Large intestine (tissue), 3 donors: Measurements from ENCODE around the gene FAIM2. TPM values are rescaled to one million over a fixed set of nuclear protein-coding genes. Genes with fewer than 3 reads are reported as not detected.

ENCODE experiments used
- DNase-seq, 2 donors: peaks; one replicate each; pipeline versions ENCODE4 v3.0.0 to v3.0.0-alpha.2; 2013
- H3K27ac ChIP-seq: one replicate; pipeline ENCODE4 v1.5.1; 2013; ENCODE audit warnings: low read length
- H3K27me3 ChIP-seq: 2 replicates; pipeline ENCODE4 v1.6.1; 2013; ENCODE audit warnings: low read length; ENCODE audit not compliant: control insufficient read depth, insufficient read depth
- H3K36me3 ChIP-seq: 2 replicates; pipeline ENCODE4 v1.6.1; 2013; ENCODE audit warnings: low read length; ENCODE audit not compliant: control insufficient read depth, insufficient read depth
- H3K4me1 ChIP-seq: one replicate; pipeline ENCODE4 v1.6.1; 2013; ENCODE audit warnings: low read length; ENCODE audit not compliant: control insufficient read depth, insufficient read depth
- H3K4me3 ChIP-seq: one replicate; pipeline ENCODE4 v1.5.1; 2013; ENCODE audit warnings: low read length
- H3K9me3 ChIP-seq: one replicate; pipeline ENCODE4 v1.6.1; 2013; ENCODE audit warnings: mild to moderate bottlenecking, low read depth, low read length, moderate library complexity; ENCODE audit not compliant: control insufficient read depth
- WGBS: methylation state at CpG from one replicate; pipeline ENCODE4 v1.1.5; 2013; ENCODE audit warnings: low lambda C conversion rate; ENCODE audit not compliant: insufficient coverage; 5-methylcytosine and 5-hydroxymethylcytosine counted together
- polyA plus RNA-seq: library from polyadenylated mRNA; unstranded; fragments of 120-200 nt; gene quantifications from one replicate; pipeline ENCODE4 v1.2.1, GENCODE V29; 2013

FAIM2 gene
- polyA plus RNA-seq, 1 donor, result 8.9 TPM

- Histone ChIP-seq H3K36me3 (no peaks in the 10 kb centered on the region), H3K9me3 (no peaks in the 10 kb centered on the region), H3K4me1 (peaks cover 17% of the 10 kb centered on the region), H3K27me3 (no peaks in the 10 kb centered on the region), H3K4me3 (no peak overlapping the region), H3K27ac (no peak overlapping the region)
- DNase-seq, result no peak
- WGBS, result no CpG with 5 or more reads among the region's 4 CpGs
Observed at GRCh38 chr12:49824895-49825294, 78.8 kb downstream of the FAIM2 start.

- no peak overlapping the region for H3K27ac ChIP-seq
- WGBS, result no CpG with 5 or more reads among the region's 8 CpGs
- H3K9me3 ChIP-seq, result no peaks in the 10 kb centered on the region
- no peaks in the 10 kb centered on the region for H3K36me3 ChIP-seq
- no peak overlapping the region for H3K4me3 ChIP-seq
- DNase-seq, result no peak
- H3K4me1 ChIP-seq, result peaks cover 17% of the 10 kb centered on the region
- no peaks in the 10 kb centered on the region for H3K27me3 ChIP-seq
Observed at GRCh38 chr12:49824416-49824815, 79.3 kb downstream of the FAIM2 start.

- WGBS, result no CpG with 5 or more reads among the region's 6 CpGs
- Histone ChIP-seq H3K4me3 (no peak overlapping the region), H3K27ac (no peak overlapping the region), H3K9me3 (no peaks in the 10 kb centered on the region), H3K27me3 (no peaks in the 10 kb centered on the region), H3K36me3 (no peaks in the 10 kb centered on the region), H3K4me1 (peaks cover 15% of the 10 kb centered on the region)
- DNase-seq, result no peak
Observed at GRCh38 chr12:49823951-49824350, 79.7 kb downstream of the FAIM2 start.

- H3K4me3 ChIP-seq, result no peak overlapping the region
- no CpG with 5 or more reads among the region's 1 CpG for WGBS
- H3K36me3 ChIP-seq, result no peaks in the 10 kb centered on the region
- no peak for DNase-seq
- H3K27ac ChIP-seq, result no peak overlapping the region
- no peaks in the 10 kb centered on the region for H3K9me3 ChIP-seq
- H3K4me1 ChIP-seq, result peaks cover 14% of the 10 kb centered on the region
- no peaks in the 10 kb centered on the region for H3K27me3 ChIP-seq
Observed at GRCh38 chr12:49823350-49823749, 80.3 kb downstream of the FAIM2 start.

- no peak for DNase-seq
- no CpG with 5 or more reads among the region's 10 CpGs for WGBS
- Histone ChIP-seq H3K4me1 (peaks cover 8% of the 10 kb centered on the region), H3K4me3 (no peak overlapping the region), H3K36me3 (no peaks in the 10 kb centered on the region), H3K9me3 (no peaks in the 10 kb centered on the region), H3K27me3 (no peaks in the 10 kb centered on the region), H3K27ac (no peak overlapping the region)
Observed at GRCh38 chr12:49821373-49822287, 82.1 kb downstream of the FAIM2 start.

- no peaks in the 10 kb centered on the region for H3K27me3 ChIP-seq
- no peak for DNase-seq
- H3K9me3 ChIP-seq, result no peaks in the 10 kb centered on the region
- H3K27ac ChIP-seq, result no peak overlapping the region
- no peak overlapping the region for H3K4me3 ChIP-seq
- H3K36me3 ChIP-seq, result no peaks in the 10 kb centered on the region
- WGBS, result 89% methylated on average over 1 of the region's 2 CpGs
- H3K4me1 ChIP-seq, result peaks cover 8% of the 10 kb centered on the region
Observed at GRCh38 chr12:49819786-49820185, 83.9 kb downstream of the FAIM2 start.

- Histone ChIP-seq H3K27ac (no peak overlapping the region), H3K4me3 (no peak overlapping the region), H3K36me3 (no peaks in the 10 kb centered on the region), H3K9me3 (no peaks in the 10 kb centered on the region), H3K27me3 (no peaks in the 10 kb centered on the region), H3K4me1 (peaks cover under 1% of the 10 kb centered on the region)
- no CpG with 5 or more reads among the region's 7 CpGs for WGBS
- DNase-seq, result no peak
Observed at GRCh38 chr12:49818241-49818895, 85.3 kb downstream of the FAIM2 start.

Other genes starting within 250 kb of the FAIM2 start
- 10.2 TPM for gene FMNL3, start 196.5 kb downstream of the FAIM2 start, polyA plus RNA-seq
- 616 TPM for gene TMBIM6, start 162.3 kb downstream of the FAIM2 start, polyA plus RNA-seq
- gene NCKAP5L, start 75.5 kb downstream of the FAIM2 start, polyA plus RNA-seq, result 9.7 TPM
- gene BCDIN3D, start 60.8 kb downstream of the FAIM2 start, polyA plus RNA-seq, result 6.1 TPM
- 0.01 TPM for gene AQP2, start 46.8 kb upstream of the FAIM2 start, polyA plus RNA-seq
- gene AQP5, start 58.0 kb upstream of the FAIM2 start, polyA plus RNA-seq, result 0.64 TPM
- gene AQP6, start 69.0 kb upstream of the FAIM2 start, polyA plus RNA-seq, result 0.49 TPM
- 21.8 TPM for gene RACGAP1, start 121.6 kb upstream of the FAIM2 start, polyA plus RNA-seq
- gene ASIC1, start 153.7 kb upstream of the FAIM2 start, polyA plus RNA-seq, result 4.7 TPM
- gene SMARCD1, start 181.4 kb upstream of the FAIM2 start, polyA plus RNA-seq, result 63.3 TPM
- 174 TPM for gene GPD1, start 200.1 kb upstream of the FAIM2 start, polyA plus RNA-seq
- 54.2 TPM for gene COX14, start 208.3 kb upstream of the FAIM2 start, polyA plus RNA-seq